ENCODE results near the gene NDUFAF3.

NDUFAF3 gene

DNA sequence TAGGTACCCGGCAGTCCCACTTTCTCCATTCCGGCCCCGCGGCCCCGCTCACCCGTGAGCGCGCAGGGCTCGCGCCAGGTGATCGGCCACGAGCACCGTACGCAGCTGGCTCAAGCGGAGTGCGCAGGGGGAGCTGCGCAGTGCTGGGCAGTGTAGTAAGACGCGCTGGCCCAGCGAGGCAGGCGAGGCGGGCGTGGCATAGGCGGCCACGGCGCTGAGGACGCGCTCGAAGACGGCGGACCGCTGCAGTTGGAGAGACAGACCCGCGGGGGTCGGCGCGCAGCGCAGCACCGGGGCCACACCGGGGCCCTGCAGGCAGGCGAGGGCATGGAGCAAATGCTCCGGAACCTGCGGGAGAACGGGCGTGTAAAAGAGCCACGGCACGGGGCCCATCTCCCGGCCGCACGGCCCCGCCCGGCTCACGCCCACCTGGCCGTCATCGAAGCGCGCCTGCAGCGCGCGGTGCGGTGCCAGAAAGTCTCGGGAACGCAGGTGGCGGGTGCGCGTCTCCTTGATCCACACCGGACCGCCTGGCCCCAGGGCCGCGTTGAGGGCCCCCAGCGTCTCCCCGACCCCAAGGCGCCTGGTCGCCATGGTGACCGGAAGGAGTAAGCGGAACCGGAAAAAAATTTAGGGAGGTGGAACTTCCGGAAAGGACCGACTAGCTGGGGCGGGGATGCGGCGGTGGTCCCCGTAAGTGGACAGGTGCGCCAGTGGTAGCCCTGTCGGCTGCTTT, 3.8 kb upstream of the NDUFAF3 start, which contains the start of gene DALRD3:
TSS of gene DALRD3 (minus strand) at position 610 of the 736 bp plus-strand sequence. CDS start at position 594, 16 bp downstream.
- peak in 1 of 2 donors; percentile 28 for DNase-seq (ENCODE audit: low read depth in 2 of 2, low spot score in 1 of 2)

DNA sequence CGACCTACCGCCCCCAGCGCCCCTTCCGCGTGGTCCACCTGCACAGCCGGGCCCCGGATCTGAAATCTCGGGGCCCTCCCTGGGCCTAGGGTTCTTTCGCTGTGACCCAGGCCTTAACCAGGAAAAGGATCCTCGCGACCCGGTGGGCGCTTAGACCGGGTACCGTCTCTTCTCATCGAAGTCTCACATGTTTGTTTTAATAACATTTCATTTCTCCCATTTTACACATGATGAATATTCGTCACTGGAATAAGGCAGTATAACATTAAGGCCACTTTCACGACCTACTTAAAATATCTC, 3.3 kb upstream of the NDUFAF3 start:
- DNase-seq (ENCODE audit: low read depth in 2 of 2, low spot score in 1 of 2), result no peak

- DNase-seq (ENCODE audit: low read depth in 2 of 2, low spot score in 1 of 2), result no peak
These were observed 2.0 kb upstream of the NDUFAF3 start for GRCh38 chr3:49019941-49020329.

GRCh38 chr3:49020330-49021212, 1.4 kb upstream of the NDUFAF3 start:
- DNase-seq (ENCODE audit: low read depth in 2 of 2, low spot score in 1 of 2), result no peak

DNA sequence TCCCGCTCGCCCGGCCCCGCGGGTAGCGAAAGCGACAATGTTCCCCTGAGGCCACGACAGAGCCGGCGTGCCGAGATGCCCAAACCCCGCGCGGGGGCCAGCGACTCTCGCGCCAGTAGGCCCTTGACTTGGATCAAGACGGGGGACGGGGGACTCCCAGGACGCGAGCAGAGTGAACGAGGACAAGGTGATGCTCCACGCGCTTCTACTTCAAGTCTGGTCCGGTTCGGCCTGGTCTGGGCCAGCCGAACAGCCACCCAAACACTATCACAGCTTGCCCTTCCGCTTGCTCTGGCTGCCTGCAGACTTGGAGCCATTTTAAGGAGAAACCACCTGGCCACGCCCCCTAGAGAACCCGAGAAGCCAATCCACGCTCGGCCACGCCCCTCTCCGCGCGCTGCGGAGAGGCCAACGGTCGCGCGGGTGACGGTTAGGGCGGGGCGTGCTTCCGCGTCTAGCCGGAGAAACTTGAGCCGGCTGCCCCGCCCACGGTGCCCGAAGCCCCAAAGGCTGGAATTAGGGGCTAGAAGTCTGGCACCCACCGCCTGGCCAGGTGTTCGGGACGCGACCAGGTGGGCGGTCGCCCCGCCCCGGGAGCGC, 608 bp upstream of the NDUFAF3 start:
- DNase-seq (ENCODE audit: low read depth in 2 of 2, low spot score in 1 of 2), result peak; percentile 94 to 96

- no peak for DNase-seq (ENCODE audit: low read depth in 2 of 2, low spot score in 1 of 2)
These were observed 809 bp downstream of the NDUFAF3 start for GRCh38 chr3:49022688-49023171.

DNA sequence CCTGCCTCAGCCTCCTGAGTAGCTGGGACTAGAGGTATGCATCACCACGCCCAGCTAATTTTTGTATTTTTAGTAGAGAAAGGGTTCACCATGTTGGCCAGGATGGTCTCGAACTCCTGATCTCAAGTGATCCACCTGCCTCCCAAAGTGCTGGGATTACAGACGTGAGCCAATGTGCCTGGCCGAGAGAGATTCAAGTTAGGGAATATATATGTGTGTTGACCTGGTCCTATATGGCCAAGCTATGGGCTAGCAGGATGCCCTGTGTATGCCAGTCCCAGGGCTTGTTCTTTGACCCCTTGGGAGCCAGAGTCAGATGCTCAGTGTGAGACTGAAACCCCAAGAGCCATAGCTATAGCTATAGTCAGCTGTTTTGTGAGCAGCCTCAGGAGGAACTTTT, 1.9 kb downstream of the NDUFAF3 start:
- DNase-seq (ENCODE audit: low read depth in 2 of 2, low spot score in 1 of 2), result no peak

DNA sequence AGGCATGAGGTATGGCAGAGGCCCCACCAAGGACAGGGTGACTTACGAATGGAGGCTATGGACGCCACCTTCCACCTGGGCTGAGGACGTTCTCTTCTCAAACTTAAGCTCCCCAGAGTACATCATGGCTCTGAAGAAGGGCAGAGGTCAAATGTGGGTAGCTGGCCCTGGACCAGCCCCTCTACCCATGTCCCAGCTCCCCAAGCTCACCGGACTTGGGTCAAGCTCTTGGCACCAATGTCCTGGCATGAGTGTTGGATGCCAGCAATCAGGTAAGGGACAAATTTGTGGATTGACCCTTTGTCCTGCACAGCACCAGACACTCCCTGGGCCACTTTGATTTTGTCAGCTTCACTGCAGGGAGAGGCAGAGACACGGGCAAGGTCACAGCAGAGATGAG, 2.5 kb downstream of the NDUFAF3 start:
- no peak for DNase-seq (ENCODE audit: low read depth in 2 of 2, low spot score in 1 of 2)

DNA sequence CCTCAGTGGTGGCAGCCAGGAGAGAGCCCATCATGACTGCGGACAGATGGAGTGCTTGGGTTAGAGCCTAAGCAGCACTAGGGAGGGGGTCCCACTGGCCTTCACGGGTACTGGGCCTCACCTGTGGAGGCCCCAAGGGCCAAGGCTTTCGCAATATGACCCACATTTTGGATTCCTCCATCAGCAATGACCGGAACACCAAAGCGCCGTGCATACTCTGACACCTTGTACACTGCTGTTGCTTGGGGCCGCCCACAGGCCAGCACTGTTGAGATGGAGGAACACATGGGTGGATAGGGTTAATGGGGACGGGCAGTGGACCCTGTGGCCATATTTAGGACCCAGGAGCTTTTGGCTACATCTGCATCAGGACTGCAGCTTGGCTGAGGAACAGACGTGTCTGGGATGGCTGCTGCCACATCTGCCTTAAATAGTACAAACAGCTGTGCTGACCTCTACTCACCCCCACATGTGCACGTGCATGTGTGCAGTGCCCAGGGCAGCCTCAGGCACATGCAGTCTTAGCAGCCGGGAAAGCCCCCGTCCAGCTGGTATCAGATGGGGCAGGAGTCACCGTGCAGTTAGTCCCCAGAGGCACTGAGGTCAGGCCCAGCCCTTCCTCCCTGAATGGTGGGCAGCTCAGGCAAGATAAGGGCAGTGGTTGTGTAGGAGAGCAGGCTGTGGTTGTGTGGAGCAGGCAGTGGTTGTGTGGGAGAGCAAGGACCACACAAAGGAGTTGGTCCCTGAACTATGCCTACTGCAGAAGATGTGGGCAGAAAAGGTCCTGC, 3.3 kb downstream of the NDUFAF3 start:
- no peak for DNase-seq (ENCODE audit: low read depth in 2 of 2, low spot score in 1 of 2)

GRCh38 chr3:49025793-49026520, 4.0 kb downstream of the NDUFAF3 start:
- no peak for DNase-seq (ENCODE audit: low read depth in 2 of 2, low spot score in 1 of 2)

DNA sequence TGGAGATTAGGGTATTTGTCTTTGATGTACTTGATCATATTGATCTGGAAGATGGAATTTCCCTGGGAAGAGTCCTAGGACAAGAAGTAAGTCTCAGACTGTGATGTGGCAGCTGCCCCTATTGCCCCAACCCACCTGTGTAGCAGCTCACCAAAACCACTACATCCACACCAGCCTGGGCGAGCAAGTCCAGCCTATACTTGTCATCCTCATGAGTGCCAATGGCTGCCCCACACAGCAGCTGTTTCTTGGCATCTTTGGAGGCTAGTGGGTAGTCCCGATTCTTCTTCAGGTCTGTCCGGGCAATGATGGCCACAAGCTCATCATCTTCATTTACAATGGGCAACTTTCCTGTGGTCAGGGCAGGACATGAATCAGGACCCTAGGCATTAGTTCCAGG, 4.6 kb downstream of the NDUFAF3 start:
- no peak for DNase-seq (ENCODE audit: low read depth in 2 of 2, low spot score in 1 of 2)

DNA sequence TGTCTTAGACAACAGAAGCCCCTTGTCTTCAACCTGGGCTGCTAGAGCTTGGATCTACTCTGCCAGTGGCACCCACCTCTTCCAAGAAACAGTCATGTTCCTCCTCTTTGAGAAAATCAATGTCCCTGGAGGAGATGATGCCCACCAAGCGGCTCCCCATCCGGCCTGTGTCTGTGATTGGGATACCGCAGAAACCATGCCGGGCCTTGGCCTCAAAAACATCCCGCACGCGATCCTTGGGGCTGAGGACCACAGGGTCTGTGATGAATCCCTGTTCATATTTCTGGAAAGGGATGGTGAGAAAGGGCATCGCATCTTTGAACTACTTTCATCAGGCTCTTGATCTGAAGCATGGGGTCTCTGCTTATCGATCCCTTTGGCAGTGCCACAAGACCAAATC, 5.7 kb downstream of the NDUFAF3 start:
- DNase-seq (ENCODE audit: low read depth in 2 of 2, low spot score in 1 of 2), result no peak

DNA sequence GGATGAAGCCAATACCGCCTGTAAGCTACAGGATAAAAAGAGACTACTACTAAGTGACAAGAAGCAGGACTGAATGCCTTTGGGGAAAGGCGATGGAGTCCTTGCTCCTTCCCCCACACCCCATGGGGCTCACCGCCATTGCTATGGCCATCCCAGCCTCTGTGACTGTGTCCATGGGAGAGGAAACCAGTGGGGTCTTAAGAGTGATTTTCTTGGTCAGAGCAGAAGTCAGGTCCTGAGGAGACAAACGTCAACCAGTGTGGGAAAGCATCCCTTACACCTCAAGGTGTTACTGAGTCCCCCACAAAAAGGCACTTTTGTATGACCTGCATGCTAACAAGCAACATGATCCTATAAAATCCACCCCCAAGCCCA, 6.4 kb downstream of the NDUFAF3 start:
- no peak for DNase-seq (ENCODE audit: low read depth in 2 of 2, low spot score in 1 of 2)

GRCh38 chr3:49028673-49029562, 7.0 kb downstream of the NDUFAF3 start, which contains the start of gene IMPDH2:
Gene IMPDH2 (minus strand): TSS chr3:49029398. CDS start chr3:49029350, 48 bp downstream.
- peak; percentile 81 to 84 for DNase-seq (ENCODE audit: low read depth in 2 of 2, low spot score in 1 of 2)

DNA sequence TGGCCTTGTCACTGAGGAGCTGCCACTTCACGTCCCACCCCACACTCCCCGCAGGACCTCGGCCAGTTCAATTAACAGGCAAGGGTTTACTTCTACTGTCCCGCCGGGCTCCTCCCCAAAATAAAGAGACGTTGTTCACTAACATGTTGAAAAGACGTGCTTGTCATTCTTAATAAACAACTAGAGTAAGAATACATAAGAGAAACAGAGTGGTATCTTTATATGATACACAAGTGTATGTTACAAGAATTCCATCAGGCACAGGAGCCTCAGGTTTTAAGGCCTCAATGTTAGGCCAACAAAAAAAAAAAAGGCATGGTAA, 7.6 kb downstream of the NDUFAF3 start:
- DNase-seq (ENCODE audit: low read depth in 2 of 2, low spot score in 1 of 2), result no peak

GRCh38 chr3:49030321-49030720, 8.4 kb downstream of the NDUFAF3 start:
- DNase-seq (ENCODE audit: low read depth in 2 of 2, low spot score in 1 of 2), result no peak

DNA sequence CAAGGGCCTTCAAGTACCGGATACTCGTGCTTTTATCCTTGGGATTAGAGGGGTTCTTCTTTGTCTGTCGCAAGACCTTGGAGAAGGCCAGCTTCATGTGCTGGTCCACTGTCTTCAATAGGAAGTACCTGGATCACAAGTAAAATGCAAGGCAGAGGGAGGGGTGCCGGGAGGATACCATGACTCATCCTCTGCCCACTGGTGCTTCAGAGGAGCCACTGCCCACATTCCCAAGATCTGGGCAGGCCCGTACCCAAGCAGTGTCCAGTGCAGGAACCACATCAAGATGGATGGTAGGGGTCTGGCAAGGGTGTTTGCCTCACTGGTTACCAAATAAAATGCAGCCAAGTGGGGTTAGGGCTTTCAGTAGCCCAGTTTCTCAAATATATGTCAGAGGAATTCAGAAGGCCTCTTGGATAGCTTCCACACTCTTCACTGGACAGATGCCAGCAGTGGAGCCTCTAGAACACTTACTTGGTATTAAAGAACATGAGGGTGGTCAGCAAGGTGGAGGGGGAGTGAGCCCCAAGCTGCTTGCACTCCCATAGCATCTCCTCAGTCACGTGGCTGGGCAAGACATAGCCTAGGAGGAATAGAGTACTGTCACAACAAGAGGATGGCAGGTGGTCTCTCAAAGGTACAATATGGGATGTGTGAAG, 10.9 kb downstream of the NDUFAF3 start:
- no peak for DNase-seq (ENCODE audit: low read depth in 2 of 2, low spot score in 1 of 2)

DNA sequence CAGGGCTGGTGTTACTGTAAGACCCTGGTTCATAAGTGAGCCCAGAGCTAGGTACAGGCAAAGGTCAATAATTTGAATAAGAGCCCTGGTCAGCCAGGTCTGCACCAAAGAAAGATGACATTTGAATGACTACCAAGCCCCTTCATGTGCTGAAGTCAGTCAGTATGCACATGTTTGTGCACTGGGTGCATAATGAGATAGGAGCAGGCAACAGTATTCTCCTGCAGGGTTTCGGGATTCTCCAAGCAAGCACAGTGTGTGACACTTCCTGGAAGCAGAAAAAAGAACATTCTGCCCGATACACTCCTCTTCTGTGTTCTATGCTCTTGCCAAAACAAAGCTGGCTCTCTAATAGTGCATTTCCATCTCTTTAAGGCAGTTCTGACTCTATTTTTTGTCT, 12.7 kb downstream of the NDUFAF3 start:
- DNase-seq (ENCODE audit: low read depth in 2 of 2, low spot score in 1 of 2), result no peak

- DNase-seq (ENCODE audit: low read depth in 2 of 2, low spot score in 1 of 2), result no peak
These were observed 13.4 kb downstream of the NDUFAF3 start for GRCh38 chr3:49035281-49035680.

Data from stimulated activated CD8-positive, alpha-beta memory T cell treated with anti-CD3 and anti-CD28 coated beads, Interleukin-4, amount 100 ng/mL, for 4 hours (primary cell).